PFSK-1 (cell line): ENCODE data around the gene SND1.

ENCODE experiments used
- FOXP2 ChIP-seq: optimal IDR thresholded peaks from 2 replicates; pipeline ENCODE3; 2011; ENCODE audit warnings: borderline replicate concordance, control low read depth, inconsistent platforms; ENCODE audit not compliant: insufficient read depth; ENCODE audit errors: extremely low read length, extremely low read depth
- POLR2AphosphoS5 ChIP-seq: IDR thresholded peaks from 2 replicates; pipeline ENCODE4 v1.6.1; 2012; ENCODE audit warnings: low read depth, mild to moderate bottlenecking, control low read depth, low read length, moderate library complexity
- SIN3A ChIP-seq: IDR thresholded peaks from 2 replicates; pipeline ENCODE4 v1.6.1; 2012; ENCODE audit warnings: mild to moderate bottlenecking, low read length, moderate library complexity, borderline replicate concordance; ENCODE audit not compliant: insufficient read depth
- TAF1 ChIP-seq: IDR thresholded peaks from 2 replicates; pipeline ENCODE4 v1.6.1; 2012; ENCODE audit warnings: low read length, control low read depth, borderline replicate concordance; ENCODE audit not compliant: insufficient read depth
- TF ChIP-seq, protein P1 (sequence below), 2 experiments: IDR thresholded peaks; 2 replicates each; pipeline versions ENCODE4 v1.6.1 to v1.8.0; 2011 to 2012; ENCODE audit warnings: low read depth in 2 of 2, low read length in 2 of 2, control low read depth in 1 of 2, inconsistent platforms in 1 of 2, mild to moderate bottlenecking in 1 of 2, moderate library complexity in 1 of 2; ENCODE audit not compliant: insufficient read depth in 1 of 2

DNA sequence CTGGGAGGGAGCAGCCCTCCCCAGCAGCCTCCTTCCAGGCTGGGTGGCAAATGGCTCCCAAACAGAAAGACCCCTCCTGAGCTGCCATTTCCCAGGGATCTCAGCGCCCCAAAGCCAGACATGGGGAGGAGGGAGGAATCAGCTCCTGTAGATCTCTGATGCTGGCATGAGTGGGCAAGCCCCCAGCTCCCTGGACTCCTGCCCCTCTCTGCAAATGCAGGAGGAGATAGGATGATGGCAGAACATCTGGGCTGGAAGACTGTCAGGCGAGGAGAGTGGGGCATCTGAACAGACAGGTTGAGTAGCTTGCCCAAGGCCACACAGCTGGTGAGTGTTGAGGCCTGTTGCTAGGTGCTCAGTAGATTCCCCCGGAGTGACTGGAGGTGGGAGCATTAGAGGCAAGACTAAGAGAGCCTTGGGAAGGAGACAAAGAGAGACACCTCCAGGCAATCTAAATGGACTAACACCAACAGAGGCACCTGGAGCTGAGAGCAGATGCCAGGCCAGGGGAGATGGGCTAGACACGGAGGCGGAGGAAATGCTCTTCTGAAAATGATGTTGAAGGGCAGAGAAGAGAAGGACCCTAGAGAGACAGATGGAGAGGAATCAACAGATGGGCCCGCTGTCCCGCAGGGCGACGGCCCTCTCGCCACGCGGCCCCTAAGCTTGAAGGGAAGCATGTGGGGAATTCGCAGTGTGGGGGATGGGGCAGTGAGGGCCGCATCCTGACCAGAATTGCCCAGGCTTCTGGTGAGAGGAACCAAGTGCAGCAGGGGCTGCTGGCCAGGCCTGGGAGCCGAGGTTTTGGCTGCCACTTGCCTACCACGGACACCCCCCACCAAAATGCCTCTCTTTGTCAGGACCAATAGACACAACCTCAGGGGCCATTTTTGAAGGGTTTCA is 464.1 kb downstream of the SND1 start:
- TF ChIP-seq POLR2AphosphoS5 (no peak), SIN3A (no peak), TAF1 (no peak), FOXP2 (no peak)
- TF ChIP-seq, protein P1, sequence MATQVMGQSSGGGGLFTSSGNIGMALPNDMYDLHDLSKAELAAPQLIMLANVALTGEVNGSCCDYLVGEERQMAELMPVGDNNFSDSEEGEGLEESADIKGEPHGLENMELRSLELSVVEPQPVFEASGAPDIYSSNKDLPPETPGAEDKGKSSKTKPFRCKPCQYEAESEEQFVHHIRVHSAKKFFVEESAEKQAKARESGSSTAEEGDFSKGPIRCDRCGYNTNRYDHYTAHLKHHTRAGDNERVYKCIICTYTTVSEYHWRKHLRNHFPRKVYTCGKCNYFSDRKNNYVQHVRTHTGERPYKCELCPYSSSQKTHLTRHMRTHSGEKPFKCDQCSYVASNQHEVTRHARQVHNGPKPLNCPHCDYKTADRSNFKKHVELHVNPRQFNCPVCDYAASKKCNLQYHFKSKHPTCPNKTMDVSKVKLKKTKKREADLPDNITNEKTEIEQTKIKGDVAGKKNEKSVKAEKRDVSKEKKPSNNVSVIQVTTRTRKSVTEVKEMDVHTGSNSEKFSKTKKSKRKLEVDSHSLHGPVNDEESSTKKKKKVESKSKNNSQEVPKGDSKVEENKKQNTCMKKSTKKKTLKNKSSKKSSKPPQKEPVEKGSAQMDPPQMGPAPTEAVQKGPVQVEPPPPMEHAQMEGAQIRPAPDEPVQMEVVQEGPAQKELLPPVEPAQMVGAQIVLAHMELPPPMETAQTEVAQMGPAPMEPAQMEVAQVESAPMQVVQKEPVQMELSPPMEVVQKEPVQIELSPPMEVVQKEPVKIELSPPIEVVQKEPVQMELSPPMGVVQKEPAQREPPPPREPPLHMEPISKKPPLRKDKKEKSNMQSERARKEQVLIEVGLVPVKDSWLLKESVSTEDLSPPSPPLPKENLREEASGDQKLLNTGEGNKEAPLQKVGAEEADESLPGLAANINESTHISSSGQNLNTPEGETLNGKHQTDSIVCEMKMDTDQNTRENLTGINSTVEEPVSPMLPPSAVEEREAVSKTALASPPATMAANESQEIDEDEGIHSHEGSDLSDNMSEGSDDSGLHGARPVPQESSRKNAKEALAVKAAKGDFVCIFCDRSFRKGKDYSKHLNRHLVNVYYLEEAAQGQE (IDR thresholded peaks at IDR 0.05; ENCODE audit: insufficient read depth in 1 of 2, low read depth in 2 of 2, low read length in 2 of 2): no peak
